ENCODE data around the gene AGAP5. TPM values are rescaled to one million over a fixed set of nuclear protein-coding genes. Genes with fewer than 3 reads are reported as not detected.

Gene AGAP5
- total and polyA plus RNA-seq, 2 experiments from 2014 or later, result 0.80 to 3.9 TPM

DNA sequence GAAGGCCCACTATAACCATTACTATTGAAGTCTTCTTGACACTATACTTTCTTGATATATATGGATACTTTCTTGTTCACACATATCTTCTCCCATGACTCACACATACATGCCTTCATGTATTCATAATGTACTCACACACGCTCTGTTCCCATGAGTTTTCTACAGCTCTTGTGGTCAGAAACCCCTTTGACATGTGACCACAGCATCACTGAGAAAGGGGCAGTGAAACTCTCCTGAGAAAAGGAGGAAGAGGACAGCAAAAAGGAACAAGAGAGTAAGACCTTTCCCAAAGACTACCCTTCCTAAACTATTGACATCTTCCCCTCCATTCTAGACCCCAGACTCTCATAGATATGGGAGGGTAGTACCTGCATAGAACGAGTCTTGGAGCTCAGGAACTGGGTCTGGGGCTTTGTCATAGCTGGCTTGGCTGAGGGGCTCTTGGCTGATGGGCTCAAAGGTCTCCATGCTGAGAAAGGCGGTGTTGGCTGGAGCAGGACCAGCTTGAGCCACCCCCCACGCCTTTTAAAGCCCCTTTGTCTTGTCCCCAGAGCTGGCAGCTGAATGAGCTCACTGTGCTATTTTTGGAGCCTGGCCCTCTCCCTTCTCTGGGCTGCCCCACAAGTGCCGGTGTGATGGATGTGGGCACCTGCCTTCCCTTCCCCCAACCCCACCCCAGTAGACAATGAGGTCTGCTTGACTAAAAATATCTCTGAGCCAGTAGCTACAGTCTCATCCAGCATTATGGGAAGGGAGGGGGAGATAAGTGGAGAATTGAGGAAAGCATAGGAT, 47.2 kb downstream of the AGAP5 start:
- peak overlapping the region; percentile 22 for H3K4me2 ChIP-seq (ENCODE audit: unreplicated experiment)
- no peaks in the 10 kb centered on the region for H4K20me1 ChIP-seq (ENCODE audit: insufficient read depth)
- H3K9me2 ChIP-seq (ENCODE audit: insufficient read depth), result no peaks in the 10 kb centered on the region
- H3K79me2 ChIP-seq (ENCODE audit: insufficient read depth), result no peaks in the 10 kb centered on the region
- peaks cover 23% of the 10 kb centered on the region for H3F3A ChIP-seq (ENCODE audit: insufficient read depth)
- no peak for TF ChIP-seq EZH2 (IDR thresholded peaks at IDR 0.05; ENCODE audit: insufficient read depth, poor library complexity, severe bottlenecking)
- TF ChIP-seq EZH2phosphoT487 (IDR thresholded peaks at IDR 0.05; ENCODE audit: insufficient read depth, low read depth), result no peak
- no peaks in the 10 kb centered on the region for H3K36me3 ChIP-seq (ENCODE audit: low read depth)
- no peak overlapping the region for H3K4me3 ChIP-seq
- DNase-seq, result peak; percentile 86
- no peaks in the 10 kb centered on the region for H3K9me3 ChIP-seq (ENCODE audit: low read depth)
- peak overlapping the region; percentile 85 for H3K27ac ChIP-seq
- in situ Hi-C loops (cut with MboI), result no loop called here
- peaks cover 41% of the 10 kb centered on the region for H3K4me1 ChIP-seq (ENCODE audit: insufficient read depth)
- no peak overlapping the region for H2AFZ ChIP-seq
- 85 to 89% methylated on average over 5 of the region's 5 CpGs for WGBS, 2 experiments (ENCODE audit: low coverage in 1 of 2, low lambda C conversion rate in 2 of 2, missing lambda C conversion rate in 2 of 2)
- peak overlapping the region; percentile 54 for H3K9ac ChIP-seq
- H3K27me3 ChIP-seq (replicated peaks; ENCODE audit: insufficient read depth), result no peaks in the 10 kb centered on the region

DNA sequence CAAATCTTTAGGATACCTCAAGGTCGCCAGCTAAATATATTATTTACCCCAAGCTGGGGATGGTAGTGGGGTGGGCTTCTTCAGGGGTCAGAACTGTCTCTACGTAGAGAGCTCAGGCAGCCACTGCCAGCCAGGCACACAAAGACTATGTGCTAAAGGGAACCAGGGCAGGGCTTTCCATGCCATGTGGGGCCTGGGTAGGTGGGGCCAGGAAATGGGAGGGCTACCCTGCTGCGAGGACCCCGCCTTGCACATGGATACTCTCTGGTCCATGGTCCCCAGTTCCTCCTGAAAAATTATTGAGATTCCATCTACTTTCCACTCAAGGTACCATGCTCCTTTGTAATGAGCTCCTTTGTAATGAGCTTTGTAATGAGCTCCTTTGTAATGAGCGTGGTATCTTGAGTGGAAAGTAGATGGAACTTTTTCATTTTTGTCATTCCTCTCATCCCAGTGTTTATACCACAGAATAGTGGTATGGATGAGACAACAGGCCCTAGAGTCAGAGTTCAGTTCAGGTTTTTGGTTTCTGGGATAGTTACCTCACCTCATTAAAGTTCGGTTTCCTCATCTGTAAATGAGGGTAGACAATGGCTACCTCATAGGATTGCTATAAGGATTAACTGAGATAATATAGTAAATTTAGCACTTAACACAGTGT, 47.9 kb downstream of the AGAP5 start:
- H3K9me3 ChIP-seq (ENCODE audit: low read depth), result no peaks in the 10 kb centered on the region
- in situ Hi-C loops (cut with MboI), result no loop called here
- WGBS, 2 experiments (ENCODE audit: low coverage in 1 of 2, low lambda C conversion rate in 2 of 2, missing lambda C conversion rate in 2 of 2), result 89 to 92% methylated on average over 6 of the region's 6 CpGs
- H3F3A ChIP-seq (ENCODE audit: insufficient read depth), result peaks cover 23% of the 10 kb centered on the region
- H2AFZ ChIP-seq, result no peak overlapping the region
- peaks cover 41% of the 10 kb centered on the region for H3K4me1 ChIP-seq (ENCODE audit: insufficient read depth)
- TF ChIP-seq EZH2phosphoT487 (IDR thresholded peaks at IDR 0.05; ENCODE audit: insufficient read depth, low read depth), result no peak
- H3K9me2 ChIP-seq (ENCODE audit: insufficient read depth), result no peaks in the 10 kb centered on the region
- no peak overlapping the region for H3K4me3 ChIP-seq
- no peaks in the 10 kb centered on the region for H3K36me3 ChIP-seq (ENCODE audit: low read depth)
- peak; percentile 55 for DNase-seq
- no peak overlapping the region for H3K4me2 ChIP-seq (ENCODE audit: unreplicated experiment)
- peak overlapping the region; percentile 54 for H3K9ac ChIP-seq
- H3K27ac ChIP-seq, result peak overlapping the region; percentile 85
- H3K79me2 ChIP-seq (ENCODE audit: insufficient read depth), result no peaks in the 10 kb centered on the region
- no peaks in the 10 kb centered on the region for H3K27me3 ChIP-seq (replicated peaks; ENCODE audit: insufficient read depth)
- H4K20me1 ChIP-seq (ENCODE audit: insufficient read depth), result no peaks in the 10 kb centered on the region

DNA sequence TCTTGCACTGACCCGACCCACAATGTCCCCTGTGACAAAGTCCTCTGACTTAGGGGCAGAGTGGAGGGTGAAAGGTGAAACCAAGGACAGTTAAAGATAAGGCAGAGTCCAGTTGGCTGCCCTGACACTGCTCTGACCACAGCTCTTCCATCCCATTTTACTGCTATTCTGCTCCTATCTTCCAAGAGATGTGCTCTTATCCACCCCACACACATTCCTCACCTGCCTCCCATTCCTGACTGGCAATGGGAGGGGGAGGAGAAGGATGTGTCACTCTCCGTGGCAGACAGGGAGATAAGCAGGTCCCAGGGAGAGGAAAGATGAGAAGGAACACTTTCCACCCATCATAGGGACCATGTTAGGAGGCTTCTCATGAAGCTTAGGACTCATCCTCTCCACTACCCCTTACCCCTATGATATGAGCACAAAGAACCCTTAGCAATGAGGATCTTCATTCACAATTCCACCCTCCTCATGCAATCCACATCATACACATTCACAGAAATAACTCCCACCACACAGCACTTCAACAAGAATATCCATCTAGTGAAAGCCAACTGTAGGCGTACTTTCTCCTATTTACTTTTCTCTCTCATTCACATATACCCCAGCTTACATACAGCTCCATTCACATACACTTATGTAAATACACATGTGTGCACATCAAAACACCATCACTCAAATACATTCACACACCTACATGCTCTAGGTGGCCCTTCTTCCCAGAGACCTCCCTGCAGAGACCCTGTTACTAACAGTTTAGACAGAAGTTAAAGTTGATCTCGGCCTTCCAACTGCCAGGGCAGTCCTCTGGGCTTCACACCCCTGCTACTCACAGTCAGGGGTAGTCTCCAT, 48.7 kb downstream of the AGAP5 start:
- Histone ChIP-seq H3K27me3 (replicated peaks; ENCODE audit: insufficient read depth) (no peaks in the 10 kb centered on the region), H2AFZ (no peak overlapping the region), H3K9me2 (ENCODE audit: insufficient read depth) (no peaks in the 10 kb centered on the region), H3K4me2 (ENCODE audit: unreplicated experiment) (peak overlapping the region; percentile 92), H3K79me2 (ENCODE audit: insufficient read depth) (no peaks in the 10 kb centered on the region), H4K20me1 (ENCODE audit: insufficient read depth) (no peaks in the 10 kb centered on the region), H3K9me3 (ENCODE audit: low read depth) (no peaks in the 10 kb centered on the region), H3K36me3 (ENCODE audit: low read depth) (no peaks in the 10 kb centered on the region), H3K4me3 (no peak overlapping the region), H3F3A (ENCODE audit: insufficient read depth) (peaks cover 23% of the 10 kb centered on the region), H3K4me1 (ENCODE audit: insufficient read depth) (peaks cover 41% of the 10 kb centered on the region), H3K27ac (peak overlapping the region; percentile 85), H3K9ac (peak overlapping the region; percentile 12; the same call in 1 of the 2 replicates)
- in situ Hi-C loops (cut with MboI), result no loop called here
- TF ChIP-seq EZH2 (IDR thresholded peaks at IDR 0.05; ENCODE audit: insufficient read depth, poor library complexity, severe bottlenecking) (no peak), EZH2phosphoT487 (IDR thresholded peaks at IDR 0.05; ENCODE audit: insufficient read depth, low read depth) (no peak)
- 66 to 75% methylated on average over 4 of the region's 4 CpGs for WGBS, 2 experiments (ENCODE audit: low coverage in 1 of 2, low lambda C conversion rate in 2 of 2, missing lambda C conversion rate in 2 of 2)
- DNase-seq, result peak; percentile 33
